ENCODE measurements around the gene CHMP1A.
A peak's percentile ranks its signal among the peaks of the same experiment; 100 is the strongest.
"Not testable (repeated sequence)": the region's sequence is repeated elsewhere in the genome, so short reads cannot be mapped to it uniquely, and the experiment has no call there.

Gene CHMP1A

DNA sequence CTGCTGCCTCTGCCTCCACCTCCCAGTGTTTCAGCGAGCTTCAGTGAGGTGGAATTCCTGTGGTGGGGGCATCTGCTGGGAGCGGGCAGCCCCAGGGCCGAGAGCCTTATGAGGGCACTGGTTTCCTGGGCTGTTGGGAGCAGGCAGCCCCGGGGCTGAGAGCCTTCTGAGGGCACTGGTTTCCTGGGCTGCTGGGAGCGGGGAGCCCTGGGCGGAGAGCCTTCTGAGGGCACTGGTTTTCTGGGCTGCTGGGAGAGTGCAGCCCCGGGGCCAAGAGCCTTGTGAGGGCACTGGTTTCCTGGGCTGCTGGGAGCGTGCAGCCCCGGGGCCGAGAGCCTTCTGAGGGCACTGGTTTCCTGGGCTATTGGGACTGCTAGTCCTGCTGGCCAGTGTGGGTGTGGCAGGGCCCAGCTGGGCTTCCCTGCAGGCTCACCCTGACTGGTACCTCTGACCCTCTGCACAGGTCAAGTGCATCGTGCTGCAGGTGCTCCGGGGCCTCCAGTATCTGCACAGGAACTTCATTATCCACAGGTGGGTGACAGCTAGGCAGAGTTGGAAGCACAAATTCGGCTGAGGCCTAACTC lies 34.6 kb upstream of the CHMP1A start:
- DNase-seq, result no peak

DNA sequence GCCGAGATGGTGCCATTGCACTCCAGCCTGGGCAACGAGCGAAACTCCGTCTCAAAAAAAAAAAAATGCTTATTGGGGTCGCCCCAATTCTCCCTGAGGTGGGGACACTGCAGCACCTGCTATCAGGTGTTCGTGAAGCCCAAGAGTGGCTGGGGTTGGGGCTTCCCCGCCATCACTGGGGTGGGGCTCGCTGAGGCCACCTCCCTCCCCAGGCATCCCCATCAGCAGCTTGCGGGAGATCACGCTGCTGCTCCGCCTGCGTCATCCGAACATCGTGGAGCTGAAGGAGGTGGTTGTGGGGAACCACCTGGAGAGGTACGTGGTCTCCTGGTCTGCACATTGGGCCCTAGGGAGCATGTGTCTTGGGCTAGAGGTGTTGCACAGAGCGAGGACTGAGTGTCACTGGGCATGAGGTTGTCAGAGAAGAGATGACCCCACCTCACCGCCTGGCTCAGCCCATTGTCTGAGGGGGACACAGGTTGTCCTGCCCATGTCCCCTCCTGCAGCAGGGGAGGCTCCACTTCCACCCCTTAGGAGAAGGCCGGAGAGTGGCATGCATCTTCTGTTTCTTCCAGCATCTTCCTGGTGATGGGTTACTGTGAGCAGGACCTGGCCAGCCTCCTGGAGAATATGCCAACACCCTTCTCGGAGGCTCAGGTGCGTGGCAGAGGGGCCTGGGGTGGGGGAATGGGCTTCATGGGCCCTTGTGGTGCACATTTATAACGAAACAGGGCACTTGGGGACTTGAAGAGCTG lies 33.9 kb upstream of the CHMP1A start:
- DNase-seq, result no peak

DNA sequence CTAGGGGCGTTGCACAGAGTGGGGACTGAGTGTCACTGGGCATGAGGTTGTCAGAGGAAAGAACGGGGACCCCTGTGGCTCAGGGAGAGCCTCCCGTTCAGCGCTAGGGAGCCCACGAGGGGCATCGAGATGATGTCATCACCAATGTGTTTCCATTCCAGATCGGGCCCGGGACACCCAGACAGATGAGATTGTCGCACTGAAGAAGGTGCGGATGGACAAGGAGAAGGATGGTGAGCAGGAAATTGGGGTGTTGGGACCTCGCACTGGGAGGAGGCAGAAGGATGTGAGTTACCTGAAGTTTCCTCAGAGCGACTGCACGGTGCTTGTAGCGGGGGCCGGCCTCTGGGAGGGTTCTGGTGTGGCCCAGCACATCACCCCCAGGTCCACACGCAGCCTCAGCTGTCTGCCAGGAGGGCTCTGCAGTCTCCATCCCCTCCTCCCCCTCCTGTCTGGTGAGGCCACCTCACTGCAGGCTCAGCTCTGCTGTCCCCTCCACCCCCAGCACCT lies 32.9 kb upstream of the CHMP1A start:
- DNase-seq, result no peak

DNA sequence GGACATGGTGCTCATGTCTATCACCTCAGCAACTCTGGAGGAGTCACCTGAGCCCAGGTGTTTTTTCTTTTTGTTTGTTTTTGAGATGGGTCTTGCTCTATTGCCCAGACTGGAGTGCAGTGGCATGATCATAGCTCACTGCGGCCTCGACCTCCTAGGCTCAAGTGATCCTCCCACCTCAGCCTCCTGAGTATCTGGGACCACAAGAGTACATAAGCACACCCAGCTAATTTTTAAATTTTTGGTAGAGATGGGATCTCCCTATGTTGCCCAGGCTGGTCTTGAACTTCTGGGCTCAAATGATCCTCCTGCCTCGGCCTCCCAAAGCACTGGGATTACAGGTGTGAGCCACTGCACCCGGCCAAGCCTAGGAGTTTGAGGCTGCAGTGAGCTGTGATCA lies 32.1 kb upstream of the CHMP1A start:
- not testable (repeated sequence) for DNase-seq

DNA sequence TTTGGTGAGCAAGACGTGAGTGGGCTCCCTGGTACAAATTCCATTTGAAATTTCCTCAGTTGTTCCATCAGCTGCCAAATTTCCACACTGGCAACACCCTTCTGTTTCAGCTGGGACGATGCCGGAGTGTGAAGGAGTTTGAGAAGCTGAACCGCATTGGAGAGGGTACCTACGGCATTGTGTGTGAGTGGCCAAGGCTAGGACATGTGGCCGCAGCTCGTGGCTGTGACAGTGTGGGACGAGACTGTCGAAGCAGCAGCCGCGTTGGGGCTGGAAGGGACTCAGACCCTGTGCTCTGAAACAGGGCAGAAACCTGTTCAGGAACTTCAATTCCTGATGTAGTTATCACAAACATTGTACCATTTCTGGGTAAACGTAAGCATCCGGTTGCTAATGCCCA lies 31.6 kb upstream of the CHMP1A start:
- no peak for DNase-seq

DNA sequence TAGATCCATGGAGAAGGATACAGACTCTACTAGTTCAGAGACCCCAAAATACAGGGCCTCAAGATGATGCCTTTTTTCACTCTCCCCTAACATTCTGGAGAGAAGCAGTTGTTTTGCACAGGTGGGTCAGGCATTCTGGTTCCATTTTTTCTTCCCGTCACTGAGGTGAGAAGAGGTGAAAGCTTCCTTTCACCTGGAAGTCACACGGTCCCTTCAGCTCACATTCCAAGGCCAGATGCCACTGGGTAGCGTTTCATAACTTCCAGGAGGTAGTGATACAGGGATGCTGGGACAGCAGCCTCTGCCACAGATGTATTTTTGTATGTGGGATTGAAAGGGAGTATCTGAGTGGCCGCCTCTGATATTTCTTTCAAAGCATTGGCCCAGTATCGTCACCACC lies 30.9 kb upstream of the CHMP1A start:
- no peak for DNase-seq

DNA sequence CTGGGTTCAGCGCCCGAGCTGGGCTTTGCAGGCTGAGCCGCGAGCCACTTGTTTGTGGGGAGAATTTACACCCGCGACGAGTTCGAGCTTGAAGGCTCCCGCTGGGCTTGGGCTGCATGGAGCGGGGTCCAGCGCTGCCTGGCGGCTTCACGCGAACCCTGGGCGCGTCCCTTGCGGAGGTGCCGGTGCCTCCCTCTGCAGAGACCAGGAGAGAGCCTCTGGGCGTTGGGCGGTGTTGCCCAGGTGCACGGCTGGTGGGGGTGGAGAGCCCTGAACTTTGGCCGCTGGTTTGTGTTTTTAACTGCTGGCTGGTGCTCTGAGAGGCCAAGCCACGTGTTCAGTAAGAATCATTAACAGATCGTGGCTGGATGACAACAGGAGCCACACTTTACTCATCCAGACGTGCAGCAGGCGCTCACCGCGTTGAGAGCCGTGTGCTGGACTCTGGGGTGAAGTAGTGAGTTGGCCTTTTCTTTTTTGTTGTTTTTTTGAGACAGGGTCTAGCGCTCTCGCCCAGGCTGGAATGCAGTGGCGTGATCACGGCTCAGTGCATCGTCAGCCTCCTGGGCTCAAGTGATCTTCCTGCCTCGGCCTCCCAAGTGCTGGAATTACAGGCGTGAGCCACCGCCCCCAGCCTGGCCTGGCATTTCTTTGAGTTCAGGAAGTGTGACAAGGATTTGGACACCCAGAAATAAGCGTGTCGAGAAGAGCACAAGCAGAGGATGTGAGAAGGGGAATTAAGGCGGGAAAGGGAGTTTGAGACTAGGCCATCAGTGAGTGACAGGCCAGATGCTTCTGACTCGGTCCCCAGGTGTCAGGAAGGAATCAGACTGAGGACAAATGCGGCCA lies 29.8 kb upstream of the CHMP1A start:
- peak; percentile 26 for DNase-seq

DNA sequence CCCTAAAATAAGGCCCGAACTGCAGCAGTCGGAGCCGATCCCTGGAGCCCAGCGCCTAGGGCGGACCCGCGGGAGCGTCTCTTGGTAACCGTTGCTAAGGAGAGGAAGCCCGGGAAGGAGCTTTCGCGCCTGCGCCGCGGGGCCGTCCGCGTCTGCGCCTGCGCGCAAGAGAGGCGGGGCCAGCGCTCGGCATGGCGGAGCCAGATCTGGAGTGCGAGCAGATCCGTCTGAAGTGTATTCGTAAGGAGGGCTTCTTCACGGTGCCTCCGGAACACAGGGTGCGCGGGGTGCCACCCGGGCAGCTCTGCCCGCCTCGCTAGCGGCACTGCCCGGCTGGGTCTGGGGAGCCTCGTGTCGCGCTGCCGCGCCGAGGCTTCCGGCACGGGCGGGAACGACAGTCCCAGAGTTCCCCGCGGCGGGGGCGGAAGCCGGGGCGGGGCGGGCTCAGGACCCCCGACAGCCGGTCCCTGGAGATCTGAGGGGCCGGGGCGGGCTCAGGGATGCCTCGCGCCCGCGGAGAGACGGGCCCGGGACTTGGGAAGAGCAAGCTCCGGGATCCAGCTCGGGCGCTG lies 29.1 kb upstream of the CHMP1A start, which contains the start of gene CDK10:
CDK10 (plus strand) TSS at position 170 of the 572 bp plus-strand sequence; CDS start at position 192, 22 bp downstream.
- DNase-seq, result peak; percentile 85

DNA sequence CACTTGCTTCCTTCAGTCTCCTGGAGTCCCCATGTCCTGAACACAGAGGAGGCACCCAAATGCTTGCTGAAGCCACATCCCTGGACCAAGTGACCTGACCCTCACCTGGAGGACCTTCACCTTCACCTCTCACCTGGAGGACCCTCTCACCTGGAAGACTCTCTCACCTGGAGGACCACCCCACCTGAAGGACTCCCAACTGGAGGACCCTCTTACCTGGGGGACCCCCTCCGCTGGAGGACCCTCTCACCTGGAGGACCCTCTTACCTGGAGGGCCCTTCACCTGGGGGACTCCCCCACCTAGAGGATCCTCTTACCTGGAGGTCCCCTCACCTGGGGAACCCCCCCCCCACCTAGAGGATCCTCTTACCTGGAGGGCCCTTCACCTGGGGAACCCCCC lies 28.4 kb upstream of the CHMP1A start:
- DNase-seq, result no peak

DNA sequence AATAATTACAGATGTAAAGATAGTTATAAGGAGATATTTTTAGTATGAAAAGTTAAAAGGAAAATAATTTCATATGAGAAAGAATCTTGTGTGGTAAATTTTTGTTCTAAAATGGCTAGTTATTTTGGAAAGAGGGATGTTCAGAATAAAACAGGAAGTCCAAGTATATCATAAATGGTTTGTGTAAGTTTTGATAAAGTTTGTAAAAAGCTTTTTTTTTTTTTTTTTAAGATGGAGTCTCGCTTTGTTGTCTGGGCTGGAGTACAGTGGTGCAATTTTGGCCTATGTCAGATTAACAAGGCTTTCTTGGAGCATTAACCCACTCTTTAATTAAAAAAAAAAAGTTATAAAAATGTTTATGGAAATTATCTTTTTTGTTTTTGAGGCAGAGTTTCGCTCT lies 20.8 kb upstream of the CHMP1A start:
- DNase-seq, result no peak

DNA sequence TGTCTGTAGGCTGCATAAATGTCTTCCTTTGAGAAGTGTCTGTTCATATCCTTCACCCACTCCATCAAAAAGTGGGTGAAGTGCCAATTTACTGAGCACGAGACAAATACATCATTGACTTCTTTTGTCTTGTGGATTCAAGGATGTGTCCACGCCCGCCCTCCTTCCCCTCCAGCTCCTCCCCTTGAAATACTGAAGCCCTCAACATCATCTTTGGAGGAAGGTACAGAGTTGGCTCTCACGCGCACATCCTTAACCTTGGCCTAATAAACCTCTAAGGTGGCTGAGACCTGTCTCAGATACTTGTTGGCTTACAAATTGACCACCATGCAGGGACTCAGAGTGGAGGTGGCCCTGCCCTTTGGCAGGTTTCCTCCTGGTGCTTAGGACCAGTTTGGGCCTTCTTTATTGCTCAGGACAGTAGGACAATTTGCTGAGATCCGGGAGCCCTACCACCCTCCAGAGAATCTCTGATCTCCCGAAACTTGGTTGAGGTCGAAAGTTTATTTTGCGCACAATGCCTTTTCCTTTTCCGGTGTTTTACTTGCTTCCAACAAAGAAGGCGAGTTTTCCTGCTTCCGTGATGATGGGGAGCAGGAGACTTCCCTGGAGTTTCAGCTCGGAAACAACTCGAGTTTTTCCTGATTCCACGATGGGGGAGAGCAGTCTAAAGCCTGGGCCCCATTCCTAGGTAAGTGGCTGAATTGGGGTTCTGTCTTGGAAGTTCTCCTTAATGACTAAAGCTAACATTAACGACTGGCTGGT lies 14.9 kb upstream of the CHMP1A start:
- no peak for DNase-seq

DNA sequence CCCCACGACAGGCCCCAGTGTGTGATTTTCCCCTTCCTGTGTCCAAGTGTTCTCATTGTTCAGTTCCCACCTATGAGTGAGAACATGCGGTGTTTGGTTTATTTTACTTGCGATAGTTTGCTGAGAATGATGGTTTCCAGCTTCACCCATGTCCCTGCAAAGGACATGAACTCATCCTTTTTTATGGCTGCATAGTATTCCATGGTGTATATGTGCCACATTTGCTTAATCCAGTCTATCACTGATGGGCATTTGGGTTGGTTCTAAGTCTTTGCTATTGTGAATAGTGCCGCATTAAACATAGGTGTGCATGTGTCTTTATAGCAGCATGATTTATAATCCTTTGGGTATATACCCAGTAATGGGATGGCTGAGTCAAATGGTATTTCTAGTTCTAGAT lies 14.1 kb upstream of the CHMP1A start:
- DNase-seq, result not testable (repeated sequence)

DNA sequence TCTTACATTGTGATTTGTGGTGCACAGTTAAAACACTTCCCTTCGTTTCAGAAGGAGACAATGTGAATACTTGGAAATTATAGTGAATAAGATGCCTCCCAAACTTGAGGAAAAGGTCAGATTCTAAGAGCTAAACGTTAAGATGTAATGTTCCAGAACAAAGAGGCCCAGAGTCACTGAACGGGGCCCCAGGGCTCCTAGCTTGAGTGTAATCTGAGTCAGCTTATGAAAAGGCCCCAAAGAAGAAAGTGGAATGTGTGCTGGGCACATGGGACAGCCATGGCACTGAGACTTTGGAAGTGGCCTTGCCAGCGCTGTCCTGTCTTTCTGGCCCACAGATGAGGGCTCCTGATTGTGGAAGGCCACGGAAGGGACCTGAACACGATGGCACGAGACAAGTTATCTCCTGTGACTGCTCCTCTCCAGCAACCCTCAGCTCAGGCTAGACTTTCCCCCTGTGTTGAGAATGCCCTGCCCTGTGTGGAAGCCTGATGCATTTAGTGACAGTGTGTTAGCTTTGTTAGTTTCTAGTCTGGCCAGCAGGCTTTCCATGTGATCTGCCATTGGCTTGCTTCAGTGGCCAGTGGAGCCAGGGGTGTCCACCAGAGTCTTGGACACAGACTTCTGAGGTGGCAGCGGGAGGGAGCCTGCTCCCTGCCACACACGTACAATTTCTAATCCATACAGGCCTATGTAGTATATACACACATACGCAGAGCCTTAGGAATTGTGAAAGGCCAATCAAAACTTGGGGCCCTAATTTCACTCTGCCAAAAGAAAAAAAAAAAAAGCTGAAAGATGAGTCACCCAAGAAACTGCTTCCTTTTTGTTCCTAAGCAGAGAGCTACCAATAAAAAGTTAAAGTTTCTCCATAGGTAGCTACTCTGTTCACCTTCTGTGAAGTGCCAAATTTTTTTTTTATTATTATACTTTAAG lies 13.3 kb upstream of the CHMP1A start:
- DNase-seq, result peak; percentile 23

DNA sequence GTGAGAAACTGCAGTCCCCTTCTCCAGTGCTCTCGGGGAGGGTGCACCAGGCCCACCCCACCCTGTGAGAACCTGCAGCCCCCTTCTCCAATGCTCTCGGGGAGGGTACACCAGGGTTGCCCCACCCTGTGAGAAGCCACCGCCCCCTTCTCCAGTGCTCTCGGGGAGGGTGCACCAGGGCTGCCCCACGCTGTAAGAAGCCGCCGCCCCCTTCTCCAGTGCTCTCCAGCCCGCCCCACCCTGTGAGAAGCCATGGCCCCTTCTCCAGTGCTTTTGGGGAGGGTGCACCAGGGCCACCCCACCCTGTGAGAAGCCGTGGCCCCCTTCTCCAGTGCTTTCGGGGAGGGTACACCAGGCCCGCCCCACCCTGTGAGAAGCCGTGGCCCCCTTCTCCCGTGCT lies 12.2 kb upstream of the CHMP1A start:
- no peak for DNase-seq

DNA sequence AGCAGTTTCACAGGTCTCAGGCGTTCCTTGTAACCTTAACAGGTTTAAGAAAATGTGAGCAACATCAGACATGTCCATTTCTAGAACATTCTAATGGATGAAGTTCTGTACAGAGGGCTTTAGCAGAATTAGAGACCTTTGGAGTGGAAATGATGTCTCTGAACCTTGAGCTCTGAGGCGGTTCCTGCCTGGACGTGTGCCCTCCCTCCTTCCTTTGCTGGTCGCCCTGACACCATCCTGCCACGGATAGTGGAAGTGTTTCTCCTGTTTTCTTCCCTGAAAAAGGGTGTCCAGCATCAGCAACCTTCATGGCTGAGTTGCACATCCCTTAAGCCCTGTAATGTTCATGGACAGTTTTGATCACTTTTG lies 11.3 kb upstream of the CHMP1A start:
- no peak for DNase-seq

DNA sequence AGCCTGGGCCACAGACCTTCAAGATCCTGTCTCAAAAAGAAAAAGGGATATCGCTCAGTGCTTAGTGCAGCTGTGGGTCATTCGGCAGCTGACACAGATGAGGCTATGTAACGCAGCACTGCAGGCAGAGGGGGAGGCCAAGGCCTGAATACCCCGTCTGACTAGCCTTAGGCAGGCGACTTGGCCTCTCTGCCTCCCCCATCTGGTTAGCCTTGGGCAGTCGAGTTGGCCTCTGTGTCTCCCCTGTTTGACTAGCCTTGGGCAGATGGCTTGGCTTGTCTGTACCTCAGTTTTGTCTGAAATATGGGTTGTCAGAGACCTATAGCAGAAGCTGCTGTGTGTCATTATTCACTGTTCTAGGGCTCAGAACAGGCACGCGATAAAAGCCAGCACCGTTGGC lies 10.1 kb upstream of the CHMP1A start:
- no peak for DNase-seq

DNA sequence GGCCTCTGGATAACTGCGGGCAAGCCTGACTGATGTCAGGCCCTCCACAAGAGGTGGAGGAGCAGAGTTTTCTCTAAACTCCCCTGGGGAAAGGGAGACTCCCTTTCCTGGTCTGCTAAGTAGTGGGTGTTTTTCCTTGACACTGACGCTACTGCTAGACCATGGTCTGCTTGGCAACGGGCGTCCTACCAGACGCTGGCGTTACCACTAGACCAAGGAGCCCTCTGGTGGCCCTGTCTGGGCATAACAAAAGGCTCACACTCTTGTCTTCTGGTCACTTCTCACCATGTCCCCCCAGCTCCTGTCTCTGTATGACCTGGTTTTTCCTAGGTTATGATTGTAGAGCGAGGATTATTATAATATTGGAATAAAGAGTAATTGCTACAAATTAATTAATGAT lies 9.5 kb upstream of the CHMP1A start:
- peak; percentile 25 for DNase-seq

DNA sequence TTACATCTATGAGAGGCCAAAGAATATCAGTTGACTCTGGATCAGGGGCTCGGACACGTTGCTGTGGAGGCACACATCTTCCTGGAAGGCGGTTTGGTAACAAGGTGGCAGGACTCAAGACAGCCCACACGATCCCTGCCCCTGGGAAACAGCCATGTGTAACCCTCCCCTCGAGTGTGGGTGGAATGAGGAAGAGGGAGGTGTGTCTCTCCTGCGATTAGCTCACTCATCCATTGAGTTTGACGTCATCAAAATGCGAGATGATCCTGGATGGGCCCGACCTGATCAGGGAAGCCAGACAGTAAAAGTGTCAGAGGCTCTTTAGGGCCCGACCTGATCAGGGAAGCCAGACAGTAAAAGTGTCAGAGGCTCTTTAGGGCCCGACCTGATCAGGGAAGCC lies 6.7 kb upstream of the CHMP1A start:
- not testable (repeated sequence) for DNase-seq

DNA sequence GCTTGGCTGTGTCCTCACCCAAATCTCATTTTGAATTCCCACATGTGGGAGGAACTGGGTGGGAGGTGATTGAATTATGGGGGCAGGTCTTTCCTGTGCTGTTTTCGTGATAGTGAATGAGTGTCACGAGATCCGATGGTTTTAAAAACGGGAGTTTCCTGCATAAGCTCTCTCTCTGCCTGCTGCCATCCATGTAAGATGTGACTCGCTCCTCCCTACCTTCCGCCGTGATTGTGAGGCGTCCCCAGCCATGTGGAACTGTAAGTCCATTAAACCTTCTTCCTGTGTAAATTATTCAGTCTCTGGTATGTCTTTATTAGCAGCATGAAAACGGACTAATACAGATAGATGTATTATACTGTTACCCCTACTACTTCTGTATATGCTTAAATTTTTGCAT lies 3.7 kb upstream of the CHMP1A start:
- no peak for DNase-seq

DNA sequence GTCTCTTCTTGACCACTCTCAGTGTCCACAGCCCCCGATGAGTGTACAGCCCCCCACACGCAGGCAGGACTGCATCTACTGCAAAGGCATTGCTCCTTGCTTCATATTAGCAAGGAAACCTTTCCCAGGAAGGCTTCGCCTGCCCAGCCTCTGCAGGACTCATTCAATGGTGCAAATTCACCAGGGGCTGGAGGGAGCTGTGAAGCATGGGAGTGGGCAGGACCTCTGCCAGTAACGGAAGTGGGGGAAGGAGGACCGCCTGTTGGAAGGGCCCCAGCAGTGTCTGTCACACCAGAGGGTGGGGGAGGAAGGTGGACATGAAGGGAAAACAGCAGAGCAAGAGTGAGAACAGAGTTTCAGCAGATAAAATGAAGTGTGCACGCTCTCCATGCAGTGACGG lies 2.6 kb upstream of the CHMP1A start:
- no peak for DNase-seq

DNA sequence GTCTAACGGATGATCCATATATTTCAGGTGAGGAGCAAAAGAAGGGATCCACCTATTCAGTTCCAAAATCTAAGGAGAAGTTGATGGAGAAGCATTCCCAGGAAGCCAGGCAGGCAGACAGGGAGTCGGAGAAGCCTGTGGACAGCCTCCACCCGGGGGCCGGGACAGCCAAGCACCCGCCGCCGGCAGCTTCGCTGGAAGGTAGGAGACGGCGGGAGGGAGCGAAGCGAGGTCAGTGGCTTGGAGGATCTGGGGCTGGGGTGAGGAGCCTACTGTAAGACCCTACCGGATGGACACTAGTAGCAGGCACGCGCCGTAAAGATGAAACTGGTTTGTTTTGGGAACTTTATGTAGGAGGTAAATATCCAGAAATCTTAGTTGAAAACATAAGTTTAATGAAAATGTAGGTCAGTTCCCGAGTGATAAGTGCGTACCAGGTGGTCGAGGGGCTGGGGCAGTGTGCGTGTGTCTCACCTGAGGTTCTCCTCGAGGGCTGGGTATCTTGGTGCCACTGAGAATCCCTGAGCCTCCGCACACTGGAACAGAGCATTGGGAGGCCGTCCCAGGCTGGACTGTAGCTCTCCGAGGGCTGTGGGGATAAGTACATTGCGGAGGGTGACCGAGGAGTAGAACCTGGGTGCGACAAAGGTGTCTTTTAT lies 842 bp upstream of the CHMP1A start:
- DNase-seq, result no peak

Data from fibroblast of upper back skin (primary cell).